PC-3 (cell line): ENCODE results near the gene NPEPL1.

ENCODE experiments used
- EZH2phosphoT487 ChIP-seq: fragments of 300-600 bp; sonication (generic); IDR thresholded peaks from 2 replicates; pipeline ENCODE4 v1.6.1; 2018; ENCODE audit warnings: mild to moderate bottlenecking, antibody characterized with exemption, low read length, borderline replicate concordance
- TF ChIP-seq, protein P1 (sequence below): fragments of 300-600 bp; sonication (generic); conservative IDR thresholded peaks from 2 replicates; pipeline ENCODE4 v1.5.1; 2017; ENCODE audit warnings: antibody characterized with exemption, low read depth, mild to moderate bottlenecking, low read length

DNA sequence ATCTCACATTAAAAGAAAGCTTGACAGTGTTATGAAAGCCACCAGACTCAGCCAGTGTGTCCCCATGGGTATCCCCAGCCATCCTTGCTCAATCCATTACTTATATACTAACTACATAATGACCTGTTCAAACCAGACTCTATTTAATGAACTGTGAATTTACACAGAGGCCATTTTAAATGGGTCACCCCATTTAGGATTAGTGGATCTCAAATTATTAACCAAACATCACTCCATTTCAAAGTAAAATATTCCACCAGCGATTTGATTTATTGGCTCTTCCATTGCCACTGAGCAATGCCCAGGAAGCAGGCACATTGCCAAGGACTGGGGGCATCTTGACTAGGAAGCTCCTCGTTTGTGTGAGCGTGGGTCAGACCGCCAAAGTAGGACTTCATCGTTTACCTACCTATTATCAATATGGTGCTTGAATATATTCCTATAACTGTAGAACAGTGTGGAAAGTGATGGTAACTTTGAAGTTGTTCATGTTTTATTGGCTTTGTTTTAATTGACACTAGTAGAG lies 15.5 kb upstream of the NPEPL1 start:
- TF ChIP-seq EZH2phosphoT487: no peak
- TF ChIP-seq, protein P1, sequence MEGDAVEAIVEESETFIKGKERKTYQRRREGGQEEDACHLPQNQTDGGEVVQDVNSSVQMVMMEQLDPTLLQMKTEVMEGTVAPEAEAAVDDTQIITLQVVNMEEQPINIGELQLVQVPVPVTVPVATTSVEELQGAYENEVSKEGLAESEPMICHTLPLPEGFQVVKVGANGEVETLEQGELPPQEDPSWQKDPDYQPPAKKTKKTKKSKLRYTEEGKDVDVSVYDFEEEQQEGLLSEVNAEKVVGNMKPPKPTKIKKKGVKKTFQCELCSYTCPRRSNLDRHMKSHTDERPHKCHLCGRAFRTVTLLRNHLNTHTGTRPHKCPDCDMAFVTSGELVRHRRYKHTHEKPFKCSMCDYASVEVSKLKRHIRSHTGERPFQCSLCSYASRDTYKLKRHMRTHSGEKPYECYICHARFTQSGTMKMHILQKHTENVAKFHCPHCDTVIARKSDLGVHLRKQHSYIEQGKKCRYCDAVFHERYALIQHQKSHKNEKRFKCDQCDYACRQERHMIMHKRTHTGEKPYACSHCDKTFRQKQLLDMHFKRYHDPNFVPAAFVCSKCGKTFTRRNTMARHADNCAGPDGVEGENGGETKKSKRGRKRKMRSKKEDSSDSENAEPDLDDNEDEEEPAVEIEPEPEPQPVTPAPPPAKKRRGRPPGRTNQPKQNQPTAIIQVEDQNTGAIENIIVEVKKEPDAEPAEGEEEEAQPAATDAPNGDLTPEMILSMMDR: no peak
